NCI-H2227 treated with DMSO at 0.1 percent for 48 hours (cell line): ENCODE data around the gene PTPN6.

Source experiments
- DNase-seq: peaks from one replicate; lab custom pipeline; 2025; lab: John Stamatoyannopoulos, UW

The PTPN6 gene

GRCh38 chr12:6956021-6956727 is 5.0 kb downstream of the PTPN6 start:
- no peak for DNase-seq

- DNase-seq: no peak
Observed at GRCh38 chr12:6957151-6957701, 6.1 kb downstream of the PTPN6 start.

GRCh38 chr12:6957741-6958608 is 6.8 kb downstream of the PTPN6 start:
- DNase-seq: no peak

- DNase-seq: no peak
Observed at GRCh38 chr12:6958609-6959057, 7.5 kb downstream of the PTPN6 start.

GRCh38 chr12:6959058-6959804 is 8.1 kb downstream of the PTPN6 start:
- DNase-seq: no peak

GRCh38 chr12:6959805-6960592 is 8.8 kb downstream of the PTPN6 start:
- no peak for DNase-seq

GRCh38 chr12:6960593-6961277 is 9.6 kb downstream of the PTPN6 start:
- DNase-seq: no peak

GRCh38 chr12:6961278-6961694 is 10.1 kb downstream of the PTPN6 start:
- DNase-seq: no peak

GRCh38 chr12:6961695-6962284 is 10.6 kb downstream of the PTPN6 start:
- peak; percentile 66 for DNase-seq

GRCh38 chr12:6962285-6963015 is 11.3 kb downstream of the PTPN6 start:
- no peak for DNase-seq

- DNase-seq: no peak
Observed at GRCh38 chr12:6963016-6963731, 12.0 kb downstream of the PTPN6 start.

- no peak for DNase-seq
Observed at GRCh38 chr12:6963791-6964413, 12.7 kb downstream of the PTPN6 start.

GRCh38 chr12:6964605-6965025 is 13.5 kb downstream of the PTPN6 start:
- no peak for DNase-seq

GRCh38 chr12:6965026-6965661 is 14.0 kb downstream of the PTPN6 start:
- peak; percentile 65 for DNase-seq

- DNase-seq: no peak
Observed at GRCh38 chr12:6965714-6966113, 14.6 kb downstream of the PTPN6 start.

- no peak for DNase-seq
Observed at GRCh38 chr12:6966351-6966750, 15.2 kb downstream of the PTPN6 start.

- DNase-seq: no peak
Observed at GRCh38 chr12:6967651-6968100, 16.5 kb downstream of the PTPN6 start.

- no peak for DNase-seq
Observed at GRCh38 chr12:6968426-6968825, 17.3 kb downstream of the PTPN6 start.
